HL-60 (cell line): ENCODE results near the gene GCNA.

Experiments
- GABPA ChIP-seq: IDR thresholded peaks from 2 replicates; pipeline ENCODE4 v1.6.1; 2012; ENCODE audit warnings: low read depth
- POLR2AphosphoS5 ChIP-seq: IDR thresholded peaks from 2 replicates; pipeline ENCODE4 v1.6.1; 2012; ENCODE audit warnings: low read depth
- TF ChIP-seq, protein P1 (sequence below): IDR thresholded peaks from one replicate; pipeline ENCODE4 v1.5.1; 2011; ENCODE audit warnings: low read length, control low read depth, inconsistent platforms; ENCODE audit not compliant: insufficient read depth
- TF ChIP-seq, protein P2 (sequence below): IDR thresholded peaks from 2 replicates; pipeline ENCODE4 v1.6.1; 2012; ENCODE audit warnings: low read depth; ENCODE audit not compliant: insufficient replicate concordance

DNA sequence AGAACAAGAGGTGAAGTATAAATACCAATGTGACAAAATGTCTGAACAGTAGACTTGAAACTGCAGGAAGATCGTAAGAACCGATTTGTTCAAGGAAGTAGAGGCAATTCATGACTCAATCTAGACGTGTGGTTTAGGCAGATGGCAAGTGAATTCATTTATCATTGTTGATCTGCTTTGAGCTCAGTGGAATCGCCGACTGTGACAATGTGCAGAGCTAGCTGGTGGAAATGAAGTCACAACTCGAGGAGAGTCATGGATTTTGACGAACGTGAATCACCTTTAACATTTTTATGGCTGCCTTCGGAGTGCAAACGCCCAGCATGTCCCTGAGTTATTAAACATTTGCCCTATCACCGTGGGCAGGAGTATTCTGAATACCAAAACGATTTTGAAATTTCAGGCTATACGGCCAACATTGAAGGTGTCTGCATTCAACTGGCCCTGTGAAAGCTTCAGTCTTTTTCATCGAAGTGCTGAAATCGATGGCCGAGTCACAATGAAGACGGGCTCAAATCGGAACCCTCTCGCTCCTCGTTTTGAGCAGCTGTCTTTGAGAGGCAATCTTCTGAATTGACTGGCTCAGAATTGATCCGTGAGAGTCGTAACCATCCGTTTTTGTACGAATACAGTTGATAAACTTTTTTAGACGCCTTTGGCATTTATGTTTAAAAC, 46.0 kb upstream of the GCNA start:
- TF ChIP-seq, protein P1, sequence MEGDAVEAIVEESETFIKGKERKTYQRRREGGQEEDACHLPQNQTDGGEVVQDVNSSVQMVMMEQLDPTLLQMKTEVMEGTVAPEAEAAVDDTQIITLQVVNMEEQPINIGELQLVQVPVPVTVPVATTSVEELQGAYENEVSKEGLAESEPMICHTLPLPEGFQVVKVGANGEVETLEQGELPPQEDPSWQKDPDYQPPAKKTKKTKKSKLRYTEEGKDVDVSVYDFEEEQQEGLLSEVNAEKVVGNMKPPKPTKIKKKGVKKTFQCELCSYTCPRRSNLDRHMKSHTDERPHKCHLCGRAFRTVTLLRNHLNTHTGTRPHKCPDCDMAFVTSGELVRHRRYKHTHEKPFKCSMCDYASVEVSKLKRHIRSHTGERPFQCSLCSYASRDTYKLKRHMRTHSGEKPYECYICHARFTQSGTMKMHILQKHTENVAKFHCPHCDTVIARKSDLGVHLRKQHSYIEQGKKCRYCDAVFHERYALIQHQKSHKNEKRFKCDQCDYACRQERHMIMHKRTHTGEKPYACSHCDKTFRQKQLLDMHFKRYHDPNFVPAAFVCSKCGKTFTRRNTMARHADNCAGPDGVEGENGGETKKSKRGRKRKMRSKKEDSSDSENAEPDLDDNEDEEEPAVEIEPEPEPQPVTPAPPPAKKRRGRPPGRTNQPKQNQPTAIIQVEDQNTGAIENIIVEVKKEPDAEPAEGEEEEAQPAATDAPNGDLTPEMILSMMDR, result no peak
- TF ChIP-seq, protein P2, sequence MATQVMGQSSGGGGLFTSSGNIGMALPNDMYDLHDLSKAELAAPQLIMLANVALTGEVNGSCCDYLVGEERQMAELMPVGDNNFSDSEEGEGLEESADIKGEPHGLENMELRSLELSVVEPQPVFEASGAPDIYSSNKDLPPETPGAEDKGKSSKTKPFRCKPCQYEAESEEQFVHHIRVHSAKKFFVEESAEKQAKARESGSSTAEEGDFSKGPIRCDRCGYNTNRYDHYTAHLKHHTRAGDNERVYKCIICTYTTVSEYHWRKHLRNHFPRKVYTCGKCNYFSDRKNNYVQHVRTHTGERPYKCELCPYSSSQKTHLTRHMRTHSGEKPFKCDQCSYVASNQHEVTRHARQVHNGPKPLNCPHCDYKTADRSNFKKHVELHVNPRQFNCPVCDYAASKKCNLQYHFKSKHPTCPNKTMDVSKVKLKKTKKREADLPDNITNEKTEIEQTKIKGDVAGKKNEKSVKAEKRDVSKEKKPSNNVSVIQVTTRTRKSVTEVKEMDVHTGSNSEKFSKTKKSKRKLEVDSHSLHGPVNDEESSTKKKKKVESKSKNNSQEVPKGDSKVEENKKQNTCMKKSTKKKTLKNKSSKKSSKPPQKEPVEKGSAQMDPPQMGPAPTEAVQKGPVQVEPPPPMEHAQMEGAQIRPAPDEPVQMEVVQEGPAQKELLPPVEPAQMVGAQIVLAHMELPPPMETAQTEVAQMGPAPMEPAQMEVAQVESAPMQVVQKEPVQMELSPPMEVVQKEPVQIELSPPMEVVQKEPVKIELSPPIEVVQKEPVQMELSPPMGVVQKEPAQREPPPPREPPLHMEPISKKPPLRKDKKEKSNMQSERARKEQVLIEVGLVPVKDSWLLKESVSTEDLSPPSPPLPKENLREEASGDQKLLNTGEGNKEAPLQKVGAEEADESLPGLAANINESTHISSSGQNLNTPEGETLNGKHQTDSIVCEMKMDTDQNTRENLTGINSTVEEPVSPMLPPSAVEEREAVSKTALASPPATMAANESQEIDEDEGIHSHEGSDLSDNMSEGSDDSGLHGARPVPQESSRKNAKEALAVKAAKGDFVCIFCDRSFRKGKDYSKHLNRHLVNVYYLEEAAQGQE, result no peak
- TF ChIP-seq GABPA (no peak), POLR2AphosphoS5 (no peak)
